ENCODE results near the gene CHID1.

GRCh38 chr11:959608-960007 is 49.0 kb upstream of the CHID1 start:
- TF ChIP-seq CTCF (IDR thresholded peaks at IDR 0.05) = no peak
- TF ChIP-seq POLR2AphosphoS5 (IDR thresholded peaks at IDR 0.05) = no peak
- no peak for TF ChIP-seq POLR2A (IDR thresholded peaks at IDR 0.05)

Measured in breast epithelium (tissue), 3 donors.